Left lung (tissue), 10 donors: ENCODE data around the gene HABP4. TPM values are rescaled to one million over a fixed set of nuclear protein-coding genes. Genes with fewer than 3 reads are reported as not detected.

Source experiments
- ATAC-seq: fragments of 200-7000 bp; cut with Tn5 transposase; one replicate; pipeline ENCODE4 v1.9.1; 2020; ENCODE audit warnings: moderate library complexity
- DNase-seq, 4 donors: peaks; one replicate each; pipeline ENCODE4 v3.0.0-alpha.2; 2013 to 2020
- H3K27ac ChIP-seq, 2 donors: fragments of 200-600 bp; sonication (generic) in 1 of 2; one replicate each; pipeline versions ENCODE4 v1.5.0 to v1.8.0; 2020 to 2021
- H3K27me3 ChIP-seq, 2 donors: fragments of 200-600 bp; sonication (generic) in 1 of 2; one replicate each; pipeline versions ENCODE4 v1.5.0 to v1.8.0; 2020 to 2021
- H3K36me3 ChIP-seq, 2 donors: fragments of 200-600 bp; sonication (generic) in 1 of 2; one replicate each; pipeline versions ENCODE4 v1.5.0 to v1.8.0; 2020 to 2021
- H3K4me1 ChIP-seq, 2 donors: fragments of 200-600 bp; one replicate each; pipeline ENCODE4 v1.8.0; 2021
- H3K4me3 ChIP-seq, 2 donors: fragments of 200-600 bp; sonication (generic) in 1 of 2; one replicate each; pipeline versions ENCODE4 v1.5.0 to v1.8.0; 2020 to 2021; ENCODE audit warnings: mild to moderate bottlenecking in 1 of 2
- H3K9me3 ChIP-seq, 2 donors: fragments of 200-600 bp; sonication (generic) in 1 of 2; one replicate each; pipeline versions ENCODE4 v1.5.0 to v1.8.0; 2020 to 2021
- intact Hi-C, 2 donors: fragments of 100-400 bp; cut with DNase I; formaldehyde crosslinking; loops; one replicate each; pipeline versions ENCODE4 v1.11.2 to v1.14.2; 2022
- polyA plus RNA-seq, 6 donors: library from polyadenylated mRNA; unstranded; fragments of 120-200 nt; gene quantifications; one replicate each; pipeline ENCODE4 v1.2.1, GENCODE V29; 2013; ENCODE audit not compliant: insufficient read length in 6 of 6
- total RNA-seq, 2 donors: library from RNA; stranded (reverse); fragmentation: NEBNext Ultra II Directional; extraction: Animal tissue kit (Norgen Biotek cat#: 25700); gene quantifications; one replicate each; pipeline ENCODE4 v1.2.1, GENCODE V29; 2021
- TF ChIP-seq, protein P1 (sequence below), 2 donors: fragments of 200-600 bp; sonication (generic) in 1 of 2; IDR thresholded peaks; one replicate each; pipeline versions ENCODE4 v1.5.0 to v1.8.0; 2021; ENCODE audit warnings: antibody characterized with exemption in 2 of 2
- donor health status: DM: no; HTN: yes; CAD: no.
- donor health status: DM: no; HTN: no; CAD: no.

Gene HABP4
- total and polyA plus RNA-seq, 8 donors, result 8.0 to 17.1 (median 9.9) TPM

DNA sequence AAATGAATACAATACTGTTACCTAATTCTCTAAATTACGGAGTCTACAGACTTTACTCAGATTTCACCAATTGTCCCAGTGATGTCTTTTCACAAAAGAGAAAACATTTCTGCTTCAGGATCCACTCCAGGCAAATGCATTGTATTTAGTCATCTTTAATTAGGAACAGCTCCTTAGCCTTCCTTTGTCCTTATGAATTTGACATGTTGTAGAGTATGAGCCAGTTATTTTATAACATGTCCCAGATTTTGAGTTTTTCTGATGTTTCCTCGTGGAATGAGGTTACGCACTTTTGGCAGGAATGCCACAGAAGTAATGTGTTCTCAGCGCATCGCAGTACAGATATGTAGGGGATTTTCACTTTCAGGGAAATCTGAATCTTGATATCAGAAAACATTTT is 10.5 kb downstream of the HABP4 start:
- ATAC-seq, result no peak
- intact Hi-C loops, result no loop called here
- Histone ChIP-seq H3K4me1 (no peaks in the 10 kb centered on the region), H3K27me3 (no peaks in the 10 kb centered on the region), H3K9me3 (no peaks in the 10 kb centered on the region), H3K27ac (no peak overlapping the region), H3K36me3 (no peaks in the 10 kb centered on the region), H3K4me3 (no peak overlapping the region)
- DNase-seq, result no peak
- TF ChIP-seq, protein P1, sequence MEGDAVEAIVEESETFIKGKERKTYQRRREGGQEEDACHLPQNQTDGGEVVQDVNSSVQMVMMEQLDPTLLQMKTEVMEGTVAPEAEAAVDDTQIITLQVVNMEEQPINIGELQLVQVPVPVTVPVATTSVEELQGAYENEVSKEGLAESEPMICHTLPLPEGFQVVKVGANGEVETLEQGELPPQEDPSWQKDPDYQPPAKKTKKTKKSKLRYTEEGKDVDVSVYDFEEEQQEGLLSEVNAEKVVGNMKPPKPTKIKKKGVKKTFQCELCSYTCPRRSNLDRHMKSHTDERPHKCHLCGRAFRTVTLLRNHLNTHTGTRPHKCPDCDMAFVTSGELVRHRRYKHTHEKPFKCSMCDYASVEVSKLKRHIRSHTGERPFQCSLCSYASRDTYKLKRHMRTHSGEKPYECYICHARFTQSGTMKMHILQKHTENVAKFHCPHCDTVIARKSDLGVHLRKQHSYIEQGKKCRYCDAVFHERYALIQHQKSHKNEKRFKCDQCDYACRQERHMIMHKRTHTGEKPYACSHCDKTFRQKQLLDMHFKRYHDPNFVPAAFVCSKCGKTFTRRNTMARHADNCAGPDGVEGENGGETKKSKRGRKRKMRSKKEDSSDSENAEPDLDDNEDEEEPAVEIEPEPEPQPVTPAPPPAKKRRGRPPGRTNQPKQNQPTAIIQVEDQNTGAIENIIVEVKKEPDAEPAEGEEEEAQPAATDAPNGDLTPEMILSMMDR (IDR thresholded peaks at IDR 0.05), result no peak

DNA sequence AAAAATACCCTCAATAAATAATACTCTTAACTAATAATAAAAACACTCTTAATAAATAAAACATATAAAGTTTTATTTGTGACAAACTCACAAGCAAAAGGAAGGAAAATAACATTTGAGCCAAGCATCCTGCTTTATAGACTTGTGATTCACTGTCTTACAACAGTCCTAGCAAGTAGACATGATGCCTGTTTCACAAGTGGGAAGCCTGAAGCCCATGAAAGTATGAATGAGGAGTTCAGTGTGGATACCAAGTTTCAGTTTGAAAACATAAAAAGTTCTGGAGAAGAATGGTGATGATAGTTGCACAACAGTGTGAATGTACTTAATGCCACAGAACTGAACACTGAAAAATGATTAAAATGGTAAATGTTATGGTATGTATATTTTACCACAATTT is 10.9 kb downstream of the HABP4 start:
- TF ChIP-seq, protein P1 (IDR thresholded peaks at IDR 0.05), result no peak
- intact Hi-C loops, result no loop called here
- DNase-seq (no peak), ATAC-seq (no peak)
- Histone ChIP-seq H3K4me3 (no peak overlapping the region), H3K4me1 (no peaks in the 10 kb centered on the region), H3K9me3 (no peaks in the 10 kb centered on the region), H3K36me3 (no peaks in the 10 kb centered on the region), H3K27me3 (no peaks in the 10 kb centered on the region), H3K27ac (no peak overlapping the region)

DNA sequence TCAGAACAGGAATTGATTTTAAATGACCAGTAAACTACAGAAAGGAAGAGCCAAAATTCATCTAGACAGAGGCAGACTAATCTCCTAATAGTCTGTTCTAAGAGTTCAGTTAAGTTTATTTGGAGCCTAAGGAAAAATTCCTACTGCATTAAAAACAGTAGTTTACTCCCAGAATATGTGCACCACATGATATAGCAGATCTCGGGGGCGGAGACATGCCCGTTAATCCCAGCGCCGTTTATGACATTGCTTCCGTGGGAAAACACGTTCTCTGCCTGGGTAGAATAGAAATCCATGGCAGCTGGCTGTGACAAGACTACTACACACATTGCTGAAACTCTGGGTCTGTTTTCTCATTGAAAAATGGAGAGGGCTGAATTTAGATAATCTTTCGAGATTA is 11.4 kb downstream of the HABP4 start:
- intact Hi-C loops, result no loop called here
- DNase-seq (no peak), ATAC-seq (no peak)
- H3K36me3 ChIP-seq, result no peaks in the 10 kb centered on the region
- TF ChIP-seq, protein P1 (IDR thresholded peaks at IDR 0.05), result no peak
- H3K27me3 ChIP-seq, result no peaks in the 10 kb centered on the region
- no peaks in the 10 kb centered on the region for H3K9me3 ChIP-seq
- no peak overlapping the region for H3K27ac ChIP-seq
- no peaks in the 10 kb centered on the region for H3K4me1 ChIP-seq
- no peak overlapping the region for H3K4me3 ChIP-seq

DNA sequence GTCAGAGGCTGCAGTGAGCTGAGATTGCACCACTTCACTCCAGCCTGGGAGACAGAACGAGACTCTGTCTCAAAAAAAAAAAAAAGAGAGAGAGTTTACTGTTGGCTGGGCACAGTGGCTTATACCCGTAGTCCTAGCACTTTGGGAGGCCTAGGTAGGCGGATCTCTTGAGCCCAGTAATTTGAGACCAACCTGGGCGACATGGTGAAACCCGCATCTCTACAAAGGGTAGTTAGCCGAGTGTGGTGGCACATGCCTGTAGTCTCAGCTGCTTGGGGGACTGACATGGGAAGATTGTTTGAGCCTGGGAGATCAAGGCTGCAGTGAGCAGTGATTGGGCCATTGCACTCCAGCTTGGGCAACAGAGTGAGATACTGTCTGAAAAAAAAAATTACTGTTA is 12.6 kb downstream of the HABP4 start:
- intact Hi-C loops, result no loop called here
- Histone ChIP-seq H3K4me3 (no peak overlapping the region), H3K36me3 (peaks cover 0 to 3% of the 10 kb centered on the region in 2 donors), H3K27me3 (no peaks in the 10 kb centered on the region), H3K9me3 (no peaks in the 10 kb centered on the region), H3K27ac (no peak overlapping the region), H3K4me1 (no peaks in the 10 kb centered on the region)
- ATAC-seq (no peak), DNase-seq (no peak)
- TF ChIP-seq, protein P1 (IDR thresholded peaks at IDR 0.05), result no peak

DNA sequence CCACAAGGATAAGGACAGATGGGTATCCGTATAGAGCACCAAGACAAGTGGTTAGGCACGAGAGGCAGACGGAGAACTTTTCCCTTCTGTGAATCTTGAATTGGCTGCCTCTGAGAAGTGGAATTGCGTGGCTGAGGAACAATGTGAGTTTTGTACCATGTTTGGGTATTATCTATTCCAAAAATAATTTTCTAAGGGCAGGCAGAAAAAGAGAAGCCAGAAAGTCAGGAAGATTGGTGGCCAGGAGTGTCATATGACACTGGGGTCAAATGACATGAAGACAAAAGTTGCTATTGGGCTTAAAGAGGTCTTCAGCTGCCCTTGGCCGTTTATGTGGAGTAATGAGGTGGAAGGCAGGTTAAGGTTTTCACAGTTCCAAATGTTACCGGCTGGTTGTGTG is 14.5 kb downstream of the HABP4 start:
- DNase-seq, result no peak
- Histone ChIP-seq H3K27me3 (no peaks in the 10 kb centered on the region), H3K27ac (no peak overlapping the region), H3K4me3 (no peak overlapping the region), H3K4me1 (no peaks in the 10 kb centered on the region), H3K36me3 (peaks cover 0 to 10% of the 10 kb centered on the region in 2 donors), H3K9me3 (no peaks in the 10 kb centered on the region)
- TF ChIP-seq, protein P1 (IDR thresholded peaks at IDR 0.05), result no peak
- ATAC-seq, result no peak
- intact Hi-C loops, result no loop called here
